Sigmoid colon (tissue), 7 donors: Measurements from ENCODE around the gene URB1. TPM values are rescaled to one million over a fixed set of nuclear protein-coding genes. Genes with fewer than 3 reads are reported as not detected.

Experiments
- DNase-seq: peaks from one replicate; pipeline ENCODE4 v3.0.0-alpha.2; 2019
- H3K27ac ChIP-seq, 4 donors: fragments of 200-600 bp; sonication (generic); one replicate each; pipeline ENCODE4 v1.5.1; 2016 to 2019; ENCODE audit warnings: mild to moderate bottlenecking in 1 of 4
- H3K27me3 ChIP-seq, 3 donors: fragments of 200-600 bp; sonication (generic); one replicate each; pipeline ENCODE4 v1.5.1; 2019; ENCODE audit warnings: mild to moderate bottlenecking in 1 of 3
- H3K36me3 ChIP-seq, 4 donors: fragments of 200-600 bp; sonication (generic); one replicate each; pipeline ENCODE4 v1.5.1; 2016 to 2019
- H3K4me1 ChIP-seq, 4 donors: fragments of 200-600 bp; sonication (generic); one replicate each; pipeline ENCODE4 v1.5.1; 2017 to 2019
- H3K4me3 ChIP-seq, 4 donors: fragments of 200-600 bp; sonication (generic); one replicate each; pipeline ENCODE4 v1.5.1; 2017 to 2019; ENCODE audit warnings: mild to moderate bottlenecking in 2 of 4, moderate library complexity in 1 of 4
- H3K9me3 ChIP-seq, 4 donors: fragments of 200-600 bp in 3 of 4; sonication (generic) in 3 of 4; one replicate each; pipeline versions ENCODE4 v1.5.1 to v1.6.1; 2013 to 2019
- CTCF ChIP-seq, 4 experiments: fragments of 450-650 bp in 3 of 4; fragments of 200-600 bp in 1 of 4; IDR thresholded peaks; one replicate each; pipeline ENCODE4 v1.5.1; 2016 to 2019; ENCODE audit warnings: antibody characterized with exemption in 4 of 4, mild to moderate bottlenecking in 3 of 4, moderate library complexity in 2 of 4
- EP300 ChIP-seq, 4 donors: sonication (generic); formaldehyde crosslinking; IDR thresholded peaks; one replicate each; pipeline ENCODE4 v1.6.1; 2017; ENCODE audit warnings: antibody characterized with exemption in 4 of 4
- POLR2A ChIP-seq, 2 donors: fragments of 450-650 bp; IDR thresholded peaks; one replicate each; pipeline ENCODE4 v1.6.1; 2016; ENCODE audit warnings: antibody characterized with exemption in 2 of 2, mild to moderate bottlenecking in 2 of 2, moderate library complexity in 2 of 2
- POLR2AphosphoS5 ChIP-seq, 4 donors: sonication (generic); formaldehyde crosslinking; IDR thresholded peaks; one replicate each; pipeline ENCODE4 v1.6.1; 2017; ENCODE audit warnings: antibody characterized with exemption in 4 of 4
- WGBS, 2 donors: extraction: QIAGEN DNeasy Blood & Tissue Kit; methylation state at CpG; one replicate each; pipeline ENCODE4 v1.1.7; 2013; 5-methylcytosine and 5-hydroxymethylcytosine counted together
- intact Hi-C: fragments of 100-400 bp; cut with DNase I; formaldehyde crosslinking; loops from one replicate; pipeline ENCODE4 v1.15.1; 2023
- polyA plus RNA-seq, 3 donors: library from polyadenylated mRNA; stranded (reverse); fragments of 200-250 nt; gene quantifications; one replicate each; pipeline ENCODE4 v1.2.3, GENCODE V29; 2013
- total RNA-seq, 4 donors: library from RNA; depleted of rRNA; stranded (reverse); fragments of >200 nt; gene quantifications; one replicate each; pipeline ENCODE4 v1.1.0, GENCODE V29; 2016
- donor health status: healthy with polysubstance abuse.
- donor health status: Bipolar disorder and iron deficiency.
- donor health status: healthy.

The URB1 gene
- total and polyA plus RNA-seq, 7 donors, result 0.60 to 16.7 (median 7.5) TPM

- peak overlapping the region; percentile 27 to 84 (median 63) for H3K27ac ChIP-seq
- no peaks in the 10 kb centered on the region for H3K9me3 ChIP-seq
- H3K4me3 ChIP-seq, result no peak overlapping the region
- 49 to 83% methylated on average over 10 of the region's 10 CpGs for WGBS, 2 donors
- peaks cover 0 to 17% (median 9%) of the 10 kb centered on the region in 4 donors for H3K4me1 ChIP-seq
- H3K27me3 ChIP-seq, result no peaks in the 10 kb centered on the region
- TF ChIP-seq POLR2AphosphoS5 (IDR thresholded peaks at IDR 0.05) (no peak), CTCF (IDR thresholded peaks at IDR 0.05) (no peak), POLR2A (IDR thresholded peaks at IDR 0.05) (no peak), EP300 (IDR thresholded peaks at IDR 0.05) (no peak)
- H3K36me3 ChIP-seq, result peaks cover 15 to 70% (median 23%) of the 10 kb centered on the region in 4 donors
- intact Hi-C loops, result no loop called here
- DNase-seq, result no peak
Measured at GRCh38 chr21:32382108-32382644, 10.6 kb downstream of the URB1 start.

GRCh38 chr21:32381571-32381970 is 11.2 kb downstream of the URB1 start:
- peaks cover 15 to 71% (median 23%) of the 10 kb centered on the region in 4 donors for H3K36me3 ChIP-seq
- H3K27ac ChIP-seq, result peak overlapping the region in 3 of 4 donors; percentile 62 to 84 (median 64)
- intact Hi-C loops, result no loop called here
- no peaks in the 10 kb centered on the region for H3K27me3 ChIP-seq
- 83 to 91% methylated on average over 6 of the region's 6 CpGs for WGBS, 2 donors
- no peaks in the 10 kb centered on the region for H3K9me3 ChIP-seq
- no peak overlapping the region for H3K4me3 ChIP-seq
- DNase-seq, result no peak
- H3K4me1 ChIP-seq, result peaks cover 0 to 17% (median 9%) of the 10 kb centered on the region in 4 donors
- TF ChIP-seq EP300 (IDR thresholded peaks at IDR 0.05) (no peak), POLR2A (IDR thresholded peaks at IDR 0.05) (no peak), CTCF (IDR thresholded peaks at IDR 0.05) (no peak), POLR2AphosphoS5 (IDR thresholded peaks at IDR 0.05) (no peak)

- H3K36me3 ChIP-seq, result peaks cover 15 to 71% (median 23%) of the 10 kb centered on the region in 4 donors
- no peaks in the 10 kb centered on the region for H3K9me3 ChIP-seq
- no peak for DNase-seq
- peak overlapping the region in 3 of 4 donors; percentile 38 to 84 (median 62) for H3K27ac ChIP-seq
- no peaks in the 10 kb centered on the region for H3K27me3 ChIP-seq
- TF ChIP-seq EP300 (IDR thresholded peaks at IDR 0.05) (no peak), POLR2A (IDR thresholded peaks at IDR 0.05) (no peak), CTCF (IDR thresholded peaks at IDR 0.05) (no peak), POLR2AphosphoS5 (IDR thresholded peaks at IDR 0.05) (no peak)
- 79 to 86% methylated on average over 4 of the region's 4 CpGs for WGBS, 2 donors
- intact Hi-C loops, result no loop called here
- peaks cover 0 to 17% (median 7%) of the 10 kb centered on the region in 4 donors for H3K4me1 ChIP-seq
- H3K4me3 ChIP-seq, result no peak overlapping the region
Measured at GRCh38 chr21:32380940-32381339, 11.9 kb downstream of the URB1 start.

- no peak overlapping the region for H3K4me3 ChIP-seq
- H3K9me3 ChIP-seq, result no peaks in the 10 kb centered on the region
- peak overlapping the region in 1 of 4 donors; percentile 36 for H3K27ac ChIP-seq
- TF ChIP-seq EP300 (IDR thresholded peaks at IDR 0.05), result no peak
- no peak for TF ChIP-seq POLR2A (IDR thresholded peaks at IDR 0.05)
- no peak for TF ChIP-seq CTCF (IDR thresholded peaks at IDR 0.05)
- TF ChIP-seq POLR2AphosphoS5 (IDR thresholded peaks at IDR 0.05), result no peak
- WGBS, 2 donors, result 82 to 89% methylated on average over 5 of the region's 5 CpGs
- H3K4me1 ChIP-seq, result peaks cover 0 to 17% (median 7%) of the 10 kb centered on the region in 4 donors
- peaks cover 16 to 61% (median 21%) of the 10 kb centered on the region in 4 donors for H3K36me3 ChIP-seq
- intact Hi-C loops, result no loop called here
- no peaks in the 10 kb centered on the region for H3K27me3 ChIP-seq
- DNase-seq, result no peak
Measured at GRCh38 chr21:32378956-32379355, 13.9 kb downstream of the URB1 start.

- 75 to 80% methylated on average over 7 of the region's 7 CpGs for WGBS, 2 donors
- DNase-seq, result no peak
- peaks cover 6 to 52% (median 12%) of the 10 kb centered on the region in 4 donors for H3K36me3 ChIP-seq
- H3K9me3 ChIP-seq, result no peaks in the 10 kb centered on the region
- no peak for TF ChIP-seq POLR2AphosphoS5 (IDR thresholded peaks at IDR 0.05)
- TF ChIP-seq EP300 (IDR thresholded peaks at IDR 0.05), result no peak
- no peak for TF ChIP-seq POLR2A (IDR thresholded peaks at IDR 0.05)
- H3K27me3 ChIP-seq, result no peaks in the 10 kb centered on the region
- intact Hi-C loops, result no loop called here
- no peak overlapping the region for H3K27ac ChIP-seq
- peaks cover 0 to 20% (median 9%) of the 10 kb centered on the region in 4 donors for H3K4me1 ChIP-seq
- no peak overlapping the region for H3K4me3 ChIP-seq
Measured at GRCh38 chr21:32377991-32378390, 14.8 kb downstream of the URB1 start.
